Stimulated activated CD4-positive, alpha-beta T cell treated with anti-CD3 and anti-CD28 coated beads, Interleukin-15, amount 100 ng/mL, for 1 hour (primary cell): ENCODE measurements around the gene PLEKHA7.

Source experiments
- DNase-seq, 2 donors: peaks; one replicate each; pipeline ENCODE4 v3.0.0-alpha.2; 2020; ENCODE audit warnings: low read depth in 1 of 2, low spot score in 1 of 2

PLEKHA7 gene

GRCh38 chr11:16811136-16812020, 202.8 kb downstream of the PLEKHA7 start:
- DNase-seq: no peak

- no peak for DNase-seq
Observed at GRCh38 chr11:16809886-16810668, 204.1 kb downstream of the PLEKHA7 start.

- no peak for DNase-seq
Observed at GRCh38 chr11:16807306-16807705, 206.9 kb downstream of the PLEKHA7 start.

GRCh38 chr11:16806791-16807190, 207.4 kb downstream of the PLEKHA7 start:
- no peak for DNase-seq

GRCh38 chr11:16805938-16806337, 208.3 kb downstream of the PLEKHA7 start:
- no peak for DNase-seq

GRCh38 chr11:16804104-16804947, 209.9 kb downstream of the PLEKHA7 start:
- DNase-seq: no peak

GRCh38 chr11:16801288-16801980, 212.8 kb downstream of the PLEKHA7 start:
- no peak for DNase-seq

GRCh38 chr11:16800382-16800781, 213.8 kb downstream of the PLEKHA7 start:
- DNase-seq: no peak

GRCh38 chr11:16799890-16800289, 214.3 kb downstream of the PLEKHA7 start:
- DNase-seq: no peak

GRCh38 chr11:16799221-16799620, 215.0 kb downstream of the PLEKHA7 start:
- no peak for DNase-seq

- DNase-seq: no peak
Observed at GRCh38 chr11:16797776-16798175, 216.4 kb downstream of the PLEKHA7 start.

- DNase-seq: no peak
Observed at GRCh38 chr11:16796311-16796710, 217.9 kb downstream of the PLEKHA7 start.

- no peak for DNase-seq
Observed at GRCh38 chr11:16795146-16795545, 219.1 kb downstream of the PLEKHA7 start.

GRCh38 chr11:16794047-16794818, 220.0 kb downstream of the PLEKHA7 start:
- no peak for DNase-seq

GRCh38 chr11:16793511-16793910, 220.7 kb downstream of the PLEKHA7 start:
- no peak for DNase-seq

- no peak for DNase-seq
Observed at GRCh38 chr11:16793009-16793408, 221.2 kb downstream of the PLEKHA7 start.

GRCh38 chr11:16792426-16792825, 221.8 kb downstream of the PLEKHA7 start:
- no peak for DNase-seq

GRCh38 chr11:16791191-16791961, 222.8 kb downstream of the PLEKHA7 start:
- no peak for DNase-seq

- DNase-seq: no peak
Observed at GRCh38 chr11:16790486-16791190, 223.6 kb downstream of the PLEKHA7 start.
